Activated T-cell treated with anti-CD3 and anti-CD28 coated beads for 24 hours (primary cell): Measurements from ENCODE around the gene HDGFL2.
"Not testable (repeated sequence)": the region's sequence is repeated elsewhere in the genome, so short reads cannot be mapped to it uniquely, and the experiment has no call there.

Source experiments
- DNase-seq: peaks from one replicate; pipeline ENCODE4 v3.0.0-alpha.2; 2020; ENCODE audit warnings: low read depth

Gene HDGFL2

DNA sequence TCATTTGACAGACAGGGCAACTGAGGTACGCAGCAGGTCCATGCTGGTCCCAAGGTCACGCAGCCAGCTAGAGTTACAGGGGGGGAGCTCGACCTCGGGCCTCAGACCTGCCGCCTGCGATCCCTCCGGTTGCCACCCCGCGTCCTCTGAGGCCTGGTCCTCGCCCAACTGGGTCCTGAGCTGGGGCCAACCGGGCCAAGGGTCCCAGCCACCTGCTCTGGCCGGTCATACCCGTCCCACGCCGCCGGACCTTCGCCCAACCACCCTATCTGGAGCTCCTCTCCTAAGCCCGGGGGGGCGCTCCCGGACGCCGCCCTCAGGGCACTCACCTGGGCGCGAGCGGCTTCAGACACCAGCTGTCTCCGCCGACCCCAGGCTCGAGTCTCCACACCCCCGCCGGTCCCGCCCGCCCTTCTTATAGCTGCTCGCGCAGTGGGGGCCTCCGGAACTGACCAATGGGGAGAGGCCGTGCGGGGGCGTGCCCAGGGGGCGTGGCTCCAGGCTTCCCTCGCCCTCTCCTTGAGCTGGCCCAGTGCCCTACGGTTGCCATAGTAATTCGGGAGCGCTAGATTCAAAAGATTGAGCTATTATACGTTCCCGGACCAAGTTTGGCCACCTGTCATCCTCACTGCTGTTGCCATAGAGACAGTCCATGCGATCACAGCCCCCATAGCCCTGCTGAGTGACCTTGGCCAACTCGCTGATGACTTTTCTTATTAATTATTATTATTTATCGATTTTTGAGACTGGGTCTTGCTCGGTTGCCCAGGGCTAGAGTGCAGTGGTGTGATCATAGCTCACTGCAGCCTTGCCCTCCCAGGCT lies 63.0 kb downstream of the HDGFL2 start, which contains the start of gene PLIN5:
Gene PLIN5 (minus strand): TSS at position 389 of the 823 bp plus-strand sequence. CDS start 1,150 bp downstream, outside the sequence.
- DNase-seq = peak; percentile 36

DNA sequence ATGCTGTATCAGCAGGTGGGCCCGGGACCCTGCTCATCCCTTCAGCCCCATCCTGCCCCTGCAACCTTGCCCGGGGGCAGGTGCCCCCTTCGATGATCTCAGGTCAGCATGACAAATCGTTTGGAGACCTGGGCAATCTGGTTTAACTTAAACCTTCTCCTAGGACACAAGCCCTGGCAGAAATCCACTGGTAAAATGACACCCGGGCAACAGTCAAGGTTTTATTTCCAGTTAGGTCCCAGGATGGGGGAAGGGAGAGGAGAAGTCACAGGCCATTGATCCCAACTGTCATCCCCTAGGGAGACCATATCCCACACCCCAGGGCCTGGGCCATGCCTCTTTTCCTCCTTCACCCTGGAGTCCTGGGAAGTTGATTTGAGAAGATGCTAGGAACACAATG lies 64.7 kb downstream of the HDGFL2 start:
- no peak for DNase-seq

DNA sequence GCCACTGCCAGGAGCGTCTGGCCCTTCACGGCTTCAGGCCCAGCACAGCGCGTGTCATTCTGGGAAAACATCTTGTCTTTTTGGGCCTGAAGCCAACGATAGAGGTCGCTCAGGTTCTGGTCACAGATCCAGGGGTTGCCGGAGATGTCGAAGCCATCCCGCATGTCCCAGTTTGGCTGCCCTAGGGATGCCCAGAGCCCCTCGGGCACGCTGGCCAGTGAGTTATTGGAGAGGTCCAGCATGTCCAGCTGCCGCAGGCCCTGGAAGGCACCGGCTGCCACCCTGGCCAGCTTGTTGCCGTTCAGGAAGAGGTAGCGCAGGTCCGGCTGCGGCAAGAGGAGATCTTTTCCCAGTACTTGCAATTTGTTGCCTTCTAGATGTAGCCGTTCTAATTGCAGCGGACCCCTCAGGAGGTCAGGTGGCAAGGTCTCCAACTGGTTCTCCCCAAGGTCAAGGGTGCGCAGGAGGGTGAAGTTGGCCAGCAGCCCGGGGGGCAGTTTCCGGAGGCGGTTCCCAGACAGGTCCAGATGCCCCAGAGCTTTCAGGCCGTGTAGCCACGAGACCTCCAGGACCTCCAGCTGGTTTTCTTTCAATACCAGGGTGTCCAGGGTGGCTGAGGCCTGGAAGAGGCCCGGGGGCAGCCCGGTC lies 66.0 kb downstream of the HDGFL2 start:
- no peak for DNase-seq

DNA sequence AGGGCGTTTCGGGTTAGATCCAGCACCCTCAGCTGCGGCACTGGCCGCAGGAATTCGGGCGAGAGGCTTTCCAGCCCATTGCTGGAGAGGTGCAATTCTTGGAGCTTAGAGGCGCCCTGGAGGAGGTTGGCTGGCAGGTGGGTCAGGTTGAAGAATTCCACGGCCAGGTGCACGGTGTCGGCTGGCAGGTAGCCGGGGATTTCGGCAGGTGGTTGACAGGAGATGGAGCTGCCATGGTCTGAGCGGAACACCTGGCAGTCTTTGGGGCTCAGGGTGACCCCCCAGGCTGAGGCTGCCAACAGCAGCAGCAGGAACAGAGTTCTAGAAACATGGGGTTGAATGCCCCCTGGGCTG lies 66.5 kb downstream of the HDGFL2 start:
- DNase-seq = no peak

DNA sequence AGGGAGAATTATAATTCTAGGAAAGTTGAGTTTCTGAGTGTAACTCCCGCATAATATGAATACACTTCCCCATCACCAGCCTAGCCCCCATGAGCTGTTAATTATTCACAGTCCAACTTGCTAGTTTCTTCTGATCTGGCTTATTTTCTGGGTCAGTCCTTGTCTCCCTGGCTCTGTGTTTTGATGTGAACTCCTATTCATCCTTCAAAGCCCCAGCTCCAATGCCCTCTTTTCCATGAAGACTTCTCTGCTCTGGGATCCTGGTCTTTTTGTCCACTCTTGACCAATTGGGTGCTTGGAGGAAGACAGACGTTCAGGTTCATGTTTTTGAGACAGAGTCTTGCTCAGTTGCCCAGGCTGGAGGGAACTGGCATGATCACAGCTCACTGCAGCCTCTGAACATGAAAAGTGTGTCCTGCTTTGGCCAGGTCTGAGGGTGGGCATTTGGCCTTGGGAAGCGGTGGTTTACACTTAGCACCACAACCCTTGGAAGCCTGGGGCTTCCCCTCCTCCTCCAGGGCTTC lies 67.1 kb downstream of the HDGFL2 start:
- no peak for DNase-seq

DNA sequence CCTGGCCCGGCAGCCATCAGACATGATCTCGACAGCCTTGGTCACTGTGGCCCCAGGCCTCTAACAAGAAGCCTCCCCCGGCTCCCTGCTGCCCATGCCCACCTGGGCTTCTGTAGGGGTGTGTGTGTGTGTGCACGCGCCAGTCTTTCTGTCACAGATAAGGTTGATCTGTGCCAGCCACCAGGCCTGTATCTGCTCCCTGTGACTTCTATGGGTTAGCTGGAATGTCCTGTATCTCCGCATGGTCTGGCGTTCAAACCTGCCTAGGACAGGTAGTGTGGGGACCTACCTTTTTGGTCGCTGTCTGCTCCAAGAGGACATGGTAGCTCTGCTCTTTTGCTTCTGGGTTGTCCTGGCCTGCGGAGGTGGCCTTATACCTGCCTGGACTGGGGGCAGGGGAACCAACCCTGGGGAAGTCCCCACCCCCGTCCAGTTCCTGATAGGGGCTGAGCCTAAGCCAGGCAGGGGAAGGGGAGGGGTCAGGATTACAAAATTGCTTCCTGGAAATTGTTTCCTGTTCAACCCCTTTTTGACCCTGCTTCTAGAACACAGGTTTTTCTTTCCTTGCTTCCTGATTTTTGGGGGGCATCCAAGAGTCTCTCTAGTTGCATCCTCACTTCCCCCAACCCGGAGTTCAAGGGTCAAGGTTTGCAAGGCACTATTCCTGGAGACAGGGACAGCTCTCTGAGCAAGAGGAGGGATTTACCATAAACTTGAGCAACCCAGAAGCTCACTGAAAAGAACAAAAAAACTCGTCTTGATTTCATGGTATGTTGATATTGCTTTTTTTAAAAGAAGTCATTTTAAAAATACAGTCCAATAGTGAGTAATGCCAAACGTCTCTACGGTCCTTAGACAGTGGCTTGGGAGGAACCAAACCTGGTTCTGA lies 67.8 kb downstream of the HDGFL2 start, which contains the start of gene LRG1:
Gene LRG1 (minus strand): TSS at position 344 of the 889 bp plus-strand sequence. CDS start 23 bp downstream, at position 321.
- no peak for DNase-seq

DNA sequence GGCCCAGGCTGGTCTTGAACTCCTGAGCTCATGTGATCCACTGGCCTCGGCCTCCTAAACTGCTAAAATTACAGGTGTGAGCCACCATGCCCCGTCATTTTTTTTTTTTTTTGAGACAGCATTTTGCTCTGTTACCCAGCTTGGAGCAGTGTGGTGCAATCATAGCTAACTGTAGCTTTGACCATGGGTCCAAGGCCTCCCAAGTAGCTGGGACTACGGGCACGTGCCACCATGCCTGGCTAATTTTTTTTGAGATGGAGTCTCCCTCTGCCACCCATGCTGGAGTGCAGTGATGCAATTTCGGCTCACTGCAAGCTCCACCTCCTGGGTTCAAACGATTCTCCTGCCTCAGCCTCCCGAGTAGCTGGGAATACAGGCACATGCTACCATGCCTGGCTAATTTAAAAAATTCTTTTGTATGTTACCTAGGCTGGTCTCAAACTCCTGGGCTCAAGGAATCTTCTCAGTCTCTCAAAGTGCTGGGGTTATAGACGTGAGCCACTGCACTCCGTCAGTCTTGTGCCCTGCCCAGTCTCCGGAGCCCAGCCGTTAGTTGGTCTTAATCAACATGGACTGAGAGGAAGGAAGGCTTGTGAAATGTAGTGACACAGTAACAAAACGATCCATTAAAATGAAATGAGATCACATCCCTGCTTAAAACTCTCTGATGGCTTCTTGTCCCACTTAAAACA lies 69.2 kb downstream of the HDGFL2 start:
- no peak for DNase-seq

DNA sequence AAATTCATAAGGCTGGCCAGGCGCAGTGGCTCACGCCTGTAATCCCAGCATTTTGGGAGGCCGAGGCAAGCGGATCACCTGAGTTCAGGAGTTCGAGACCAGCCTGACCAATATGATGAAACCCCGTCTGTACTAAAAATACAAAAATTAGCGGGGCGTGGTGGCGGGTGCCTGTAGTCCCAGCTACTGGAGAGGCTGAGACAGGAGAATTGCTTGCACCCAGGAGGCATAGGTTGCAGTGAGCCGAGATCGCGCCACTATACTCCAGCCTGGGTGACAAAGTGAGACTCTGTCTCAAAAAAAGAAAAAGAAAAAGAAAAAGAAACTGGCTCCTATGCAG lies 69.7 kb downstream of the HDGFL2 start:
- DNase-seq = not testable (repeated sequence)

DNA sequence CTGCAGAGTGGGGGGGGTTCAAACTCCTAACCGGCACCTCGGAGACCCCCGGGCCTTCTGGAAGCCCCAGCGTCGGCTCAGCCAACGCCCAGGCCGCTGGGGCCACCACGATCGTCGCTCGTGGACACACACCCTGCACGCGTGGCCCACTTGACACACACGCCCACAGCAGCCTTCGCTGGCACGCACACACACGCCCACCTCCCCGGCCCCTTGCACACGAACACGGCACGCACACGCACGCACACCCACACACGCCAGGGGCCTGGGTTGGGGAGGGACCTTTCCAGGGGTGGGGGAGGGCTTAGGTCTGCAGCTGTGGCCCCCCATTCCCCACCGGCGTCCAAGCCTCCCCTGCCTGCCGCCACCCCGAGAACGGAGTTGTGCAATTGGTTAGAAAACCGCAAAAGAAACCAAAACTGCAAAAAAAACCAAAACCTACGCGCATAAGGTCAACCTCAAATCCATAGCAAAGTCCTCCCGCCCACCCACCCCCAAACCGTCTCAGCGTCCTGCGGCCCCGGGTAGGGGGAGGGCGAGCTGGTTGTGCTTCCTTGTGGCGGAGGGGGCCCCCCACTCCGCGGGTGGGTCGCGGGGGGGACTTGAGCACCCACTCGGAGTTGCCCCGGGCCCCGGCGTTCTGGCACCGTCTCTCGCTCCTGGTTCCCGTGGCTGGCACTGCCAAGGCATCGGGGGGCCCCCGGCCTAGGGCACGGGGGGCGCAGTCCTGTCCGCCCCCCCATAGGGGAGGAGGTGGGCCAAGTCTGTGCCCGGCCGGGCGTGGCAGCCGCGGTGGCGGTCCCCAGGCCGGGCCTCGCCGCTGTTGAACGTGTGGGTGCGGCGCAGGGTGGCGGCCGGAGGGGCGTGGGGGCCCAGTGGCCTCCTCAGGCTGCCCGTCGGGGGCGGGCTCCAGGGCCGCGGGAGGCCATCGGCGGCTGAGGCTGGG lies 71.1 kb downstream of the HDGFL2 start:
- no peak for DNase-seq

DNA sequence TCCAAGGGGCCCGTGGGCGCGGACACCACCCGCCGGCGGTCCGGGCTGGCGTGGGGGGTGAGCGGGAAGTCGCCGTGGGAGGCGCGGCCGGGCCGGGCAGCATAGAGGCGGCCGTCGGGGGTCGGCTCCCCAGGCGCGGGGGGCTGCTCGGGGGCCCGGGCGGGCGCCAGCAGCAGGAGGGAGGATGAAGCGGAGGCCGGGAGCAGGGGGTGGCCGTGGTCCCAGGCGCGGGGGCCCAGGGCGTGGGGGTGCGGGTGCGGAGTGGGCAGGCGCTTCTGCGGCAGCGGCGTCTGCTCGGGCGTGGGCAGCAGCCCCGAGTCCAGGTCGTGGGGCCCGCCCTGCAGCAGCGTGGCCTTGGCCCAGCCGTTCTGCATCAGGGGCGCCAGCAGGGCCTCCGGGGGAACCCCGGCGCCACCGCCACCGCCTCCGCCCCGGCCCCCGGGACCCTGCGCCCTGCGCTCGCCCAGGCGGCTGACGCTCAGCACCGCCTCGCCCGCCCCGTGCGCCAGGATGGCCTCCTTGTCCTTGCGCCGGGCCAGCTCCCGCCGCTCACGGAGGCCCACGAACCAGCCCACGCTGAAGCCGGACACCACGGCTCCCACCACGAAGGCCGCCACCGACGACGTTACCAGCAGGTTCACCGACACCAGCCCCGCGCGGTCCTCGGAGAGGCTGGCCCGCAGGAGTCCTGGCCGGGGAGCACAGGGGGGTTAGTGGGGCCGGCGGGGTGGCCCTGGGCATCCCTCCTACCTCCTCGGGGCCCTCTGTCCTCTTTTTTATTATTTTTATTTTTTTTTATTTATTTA lies 71.9 kb downstream of the HDGFL2 start:
- no peak for DNase-seq

DNA sequence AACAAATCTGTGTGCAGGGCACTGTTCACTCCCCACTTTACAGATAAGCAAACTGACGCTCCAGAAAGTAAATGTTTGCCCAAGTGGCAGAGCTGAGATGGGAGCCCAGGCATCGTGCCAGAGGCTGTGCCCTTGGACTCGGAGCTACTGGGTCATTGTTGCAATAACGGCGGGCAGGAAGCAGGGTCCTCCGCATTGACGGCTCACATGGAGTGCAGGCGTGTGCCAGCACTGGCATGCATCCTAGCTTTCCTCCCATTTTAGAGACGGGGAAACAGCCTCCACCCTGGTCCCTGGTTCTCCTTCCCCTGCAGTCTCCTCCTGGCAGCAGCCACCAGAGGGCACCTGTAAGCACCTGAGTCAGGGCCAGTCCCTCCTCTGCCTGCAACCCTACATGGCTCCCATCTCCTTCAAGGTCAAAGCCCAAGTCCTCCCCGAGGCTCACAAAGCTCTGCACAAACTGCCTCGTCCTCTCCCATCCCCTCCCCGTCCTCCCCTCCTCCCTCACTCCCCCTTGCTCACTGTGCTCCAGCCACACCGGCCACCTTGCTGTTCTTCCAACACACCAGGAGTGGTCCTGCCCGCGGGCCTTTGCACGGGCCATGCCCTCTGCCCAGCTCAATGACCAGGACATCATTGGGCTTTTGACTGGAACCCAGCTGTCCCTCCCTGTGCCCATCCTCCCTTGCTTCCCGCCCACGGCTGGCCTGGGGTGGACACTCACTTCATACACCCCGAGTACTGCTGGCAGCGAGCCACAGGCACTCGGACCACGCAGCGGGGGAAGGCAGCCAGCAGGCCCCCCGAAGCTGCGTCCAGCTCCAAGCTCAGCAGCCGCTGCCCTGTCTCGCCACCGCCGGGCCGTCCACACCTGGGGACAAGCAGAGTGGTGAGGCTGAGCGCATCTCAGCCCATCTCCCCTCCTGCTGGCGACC lies 75.5 kb downstream of the HDGFL2 start:
- DNase-seq = no peak

DNA sequence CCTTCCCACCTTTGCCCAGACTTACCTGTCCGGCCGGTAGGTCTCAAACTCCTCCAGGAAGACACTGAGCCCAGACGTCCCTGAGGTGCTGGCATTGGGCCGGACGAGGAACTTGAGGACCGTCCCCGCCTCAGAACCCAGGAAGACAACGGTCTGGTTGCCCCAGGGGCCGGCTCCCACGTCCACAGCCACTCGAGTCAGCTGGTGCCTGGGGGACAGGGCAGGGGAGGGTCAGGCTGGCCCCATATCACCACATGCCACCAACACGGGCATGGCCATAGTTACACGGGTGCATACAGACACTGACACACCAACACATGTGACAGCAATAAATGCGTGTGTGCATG lies 76.1 kb downstream of the HDGFL2 start:
- no peak for DNase-seq

DNA sequence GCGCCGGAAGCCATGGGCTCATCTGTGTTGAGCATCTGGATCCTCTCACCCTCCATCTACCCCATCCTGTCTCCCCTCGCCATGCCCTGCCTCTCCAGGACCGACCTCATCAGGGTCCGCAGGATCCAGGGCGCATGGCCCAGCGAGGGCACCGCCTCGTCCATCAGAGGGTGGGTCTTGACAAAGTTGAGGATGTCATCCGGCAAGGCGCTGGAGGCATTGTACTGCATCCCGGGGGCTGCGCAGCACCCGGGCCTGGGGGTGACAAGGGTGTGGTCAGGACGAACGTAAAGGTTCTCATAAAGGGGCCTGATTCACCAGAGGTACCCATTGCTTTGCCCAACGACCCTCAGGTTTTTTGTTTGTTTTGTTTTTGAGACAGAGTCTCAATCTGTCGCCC lies 77.9 kb downstream of the HDGFL2 start:
- no peak for DNase-seq

DNA sequence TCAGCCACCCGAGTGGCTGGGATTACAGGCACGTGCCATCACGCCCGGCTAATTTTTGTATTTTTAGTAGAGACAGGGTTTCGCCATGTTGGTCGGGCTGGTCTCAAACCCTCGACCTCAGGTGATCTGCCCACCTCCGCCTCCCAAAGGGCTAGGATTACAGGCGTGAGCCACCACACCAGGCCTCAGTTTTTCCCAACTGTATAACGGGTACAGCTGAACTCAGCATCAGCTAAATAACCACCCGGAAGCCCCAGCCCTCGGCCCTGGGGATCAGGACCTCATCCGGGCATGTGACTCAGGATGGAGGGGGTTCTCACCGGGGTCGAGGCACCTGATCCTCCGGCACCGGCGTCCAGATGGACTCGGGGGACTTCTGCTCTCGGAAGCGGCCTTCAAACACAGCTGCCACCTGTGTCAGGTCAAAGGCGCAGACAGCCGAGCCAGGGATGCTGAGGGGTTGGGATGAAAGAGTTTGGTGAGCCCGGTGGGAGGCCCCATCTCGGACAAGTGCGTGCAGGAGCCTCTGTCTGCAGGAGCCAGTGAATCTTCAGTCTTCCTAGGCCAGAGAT lies 78.5 kb downstream of the HDGFL2 start:
- no peak for DNase-seq
